HepG2 (cell line): Measurements from ENCODE around the gene ZBTB34. TPM values are rescaled to one million over a fixed set of nuclear protein-coding genes. Genes with fewer than 3 reads are reported as not detected.

ENCODE experiments used
- ATAC-seq: fragments of 200-7000 bp; cut with Tn5 transposase; 3 replicates; pipeline ENCODE4 v1.9.1; 2020; ENCODE audit warnings: mild to moderate bottlenecking, moderate library complexity
- BruUV-seq: library from RNA; stranded (reverse); fragments of 400-500 nt; replicated peaks from 2 replicates; lab custom pipeline; 2021; lab: Mats Ljungman, UMichigan
- CTCF ChIA-PET: fragments of 300-600 bp; formaldehyde crosslinking; extraction: SDS; loops from one replicate; lab custom pipeline; 2021; ENCODE audit warnings: low total read pairs, inconsistent platforms, low intra/inter-chr PET ratio; lab: Yijun Ruan, JAX
- POLR2A ChIA-PET: fragments of 350-600 bp; sonication (Branson Sonifier 250); formaldehyde crosslinking; loops from one replicate; lab custom pipeline; 2020; ENCODE audit warnings: antibody characterized with exemption, inconsistent platforms; lab: Yijun Ruan, JAX
- DNase-seq: peaks from one replicate; pipeline ENCODE4 v3.0.0-alpha.2; 2015; ENCODE audit warnings: low spot score
- FAIRE-seq: peaks from 3 replicates; lab custom pipeline; 2011; peaks lifted over from hg19 to GRCh38; lab: Jason Lieb, UNC
- H2AFZ ChIP-seq: one replicate; pipeline ENCODE4 v1.6.1; 2011; ENCODE audit warnings: low read length, inconsistent platforms
- H3K27ac ChIP-seq: fragments of 300-600 bp; 3 replicates; pipeline ENCODE4 v1.8.0; 2011; ENCODE audit warnings: mixed run types, mild to moderate bottlenecking, mixed read lengths, low read length, inconsistent platforms; ENCODE audit not compliant: insufficient read depth; ENCODE audit errors: extremely low read length
- H3K27me3 ChIP-seq, 2 experiments: fragments of 200-600 bp in 1 of 2; 2 replicates in 1 of 2; 3 replicates in 1 of 2; pipeline versions ENCODE4 v1.6.0 to v1.8.0; 2011; ENCODE audit warnings: low read length in 2 of 2, mild to moderate bottlenecking in 2 of 2, moderate library complexity in 2 of 2, inconsistent platforms in 1 of 2; ENCODE audit not compliant: insufficient read depth in 2 of 2, control insufficient read depth in 1 of 2
- H3K36me3 ChIP-seq, 2 experiments: fragments of 200-600 bp in 1 of 2; replicated peaks in 1 of 2; 2 replicates in 1 of 2; 3 replicates in 1 of 2; pipeline versions ENCODE4 v1.5.1 to v1.8.0; 2011; ENCODE audit warnings: low read length in 2 of 2, inconsistent platforms in 1 of 2; ENCODE audit not compliant: insufficient read depth in 2 of 2, control insufficient read depth in 1 of 2
- H3K4me1 ChIP-seq: 2 replicates; pipeline ENCODE4 v1.5.1; 2012; ENCODE audit warnings: low read length, inconsistent platforms; ENCODE audit not compliant: insufficient read depth
- H3K4me2 ChIP-seq: 2 replicates; pipeline ENCODE4 v1.6.0; 2011; ENCODE audit warnings: low read depth, low read length, inconsistent platforms
- H3K4me3 ChIP-seq, 3 experiments: fragments of 200-600 bp in 1 of 3; sonication (generic), shearing (Covaris generic) in 1 of 3; replicated peaks in 1 of 3; 2 replicates each; pipeline ENCODE4 v1.5.1; 2011 to 2016; ENCODE audit warnings: low read length in 3 of 3, inconsistent platforms in 2 of 3, low read depth in 2 of 3, mild to moderate bottlenecking in 2 of 3, control low read depth in 1 of 3, mixed read lengths in 1 of 3; ENCODE audit not compliant: insufficient read depth in 1 of 3
- H3K79me2 ChIP-seq: one replicate; pipeline ENCODE4 v1.6.1; 2011; ENCODE audit warnings: low read length, inconsistent platforms; ENCODE audit not compliant: insufficient read depth
- H3K9ac ChIP-seq: 2 replicates; pipeline ENCODE4 v1.6.0; 2011; ENCODE audit warnings: mild to moderate bottlenecking, low read depth, low read length, inconsistent platforms; ENCODE audit not compliant: insufficient read depth
- H3K9me3 ChIP-seq: 2 replicates; pipeline ENCODE4 v1.5.1; 2012; ENCODE audit warnings: mild to moderate bottlenecking, low read length
- H4K20me1 ChIP-seq: 2 replicates; pipeline ENCODE4 v1.6.0; 2011; ENCODE audit warnings: inconsistent platforms, mild to moderate bottlenecking, low read length, moderate library complexity; ENCODE audit not compliant: insufficient read depth
- CREB3 ChIP-seq: sonication (generic); formaldehyde crosslinking; IDR thresholded peaks from 2 replicates; pipeline ENCODE4 v1.5.0; 2020; ENCODE audit warnings: missing genetic modification reagents
- GTF3A ChIP-seq: sonication (generic); formaldehyde crosslinking; conservative IDR thresholded peaks from 2 replicates; pipeline ENCODE4 v1.4.0; 2020; ENCODE audit warnings: mild to moderate bottlenecking, missing genetic modification reagents
- POLR2A ChIP-seq, 2 experiments: IDR thresholded peaks; 2 replicates each; pipeline ENCODE4 v1.6.1; 2011; ENCODE audit warnings: low read depth in 2 of 2, low read length in 2 of 2, mild to moderate bottlenecking in 1 of 2, moderate library complexity in 1 of 2; ENCODE audit not compliant: insufficient read depth in 1 of 2
- RFX1 ChIP-seq: fragments of 450-650 bp; IDR thresholded peaks from 2 replicates; pipeline ENCODE4 v1.6.1; 2017
- TARDBP ChIP-seq: sonication (generic); formaldehyde crosslinking; IDR thresholded peaks from 2 replicates; pipeline ENCODE4 v1.8.0; 2022; ENCODE audit warnings: mild to moderate bottlenecking, missing genetic modification reagents
- ZNF451 ChIP-seq: sonication (generic); formaldehyde crosslinking; IDR thresholded peaks from 2 replicates; pipeline ENCODE4 v1.5.0; 2020; ENCODE audit warnings: mild to moderate bottlenecking, missing genetic modification reagents
- ZNF629 ChIP-seq: sonication (generic); formaldehyde crosslinking; conservative IDR thresholded peaks from 2 replicates; pipeline ENCODE4 v1.5.0; 2020; ENCODE audit warnings: missing genetic modification reagents
- WGBS: methylation state at CpG from one replicate; pipeline ENCODE4 v1.1.6; 2017; ENCODE audit warnings: low lambda C conversion rate; 5-methylcytosine and 5-hydroxymethylcytosine counted together
- in situ Hi-C: cut with HindIII; loops from 2 replicates; pipeline ENCODE4 v1.10.0; 2017; ENCODE audit warnings: low pct_unique_long_range_greater_than_20kb; ENCODE audit not compliant: extremely low pct_ligation_motif_present
- intact Hi-C: fragments of 100-400 bp; cut with micrococcal nuclease; formaldehyde crosslinking; loops from one replicate; pipeline ENCODE4 v1.10.0; 2022; ENCODE audit not compliant: unreplicated experiment
- polyA plus RNA-seq, 8 experiments: library from polyadenylated mRNA; depleted of rRNA in 3 of 8; stranded (reverse) in 7 of 8; unstranded in 1 of 8; fragments of >200 nt; fragmentation: Illumina TruSeq in 4 of 8; extraction: Trizol in 4 of 8; gene quantifications; 2 replicates each; pipeline versions ENCODE4 v1.2.1 to v1.2.3, GENCODE V29; 2011 to 2016; ENCODE audit warnings: low read depth in 4 of 8, missing spikeins in 1 of 8, mixed read lengths in 1 of 8; ENCODE audit not compliant: insufficient read depth in 1 of 8
- total RNA-seq, 5 experiments: library from RNA; depleted of rRNA; stranded (reverse); fragments of >200 nt; fragmentation: Illumina TruSeq; extraction: Trizol; gene quantifications; 2 replicates each; pipeline ENCODE4 v1.2.3, GENCODE V29; 2016; ENCODE audit warnings: low read depth in 1 of 5
- TF ChIP-seq, protein P1 (sequence below): sonication (generic); formaldehyde crosslinking; IDR thresholded peaks from 2 replicates; pipeline ENCODE4 v1.5.0; 2020; ENCODE audit warnings: mild to moderate bottlenecking, missing genetic modification reagents, moderate library complexity

The ZBTB34 gene
- total and polyA plus RNA-seq, 2 of the 13 experiments (the other 11 are each of a cell fraction or from before 2014, with no cell fraction given): 5.9 to 8.7 TPM

DNA sequence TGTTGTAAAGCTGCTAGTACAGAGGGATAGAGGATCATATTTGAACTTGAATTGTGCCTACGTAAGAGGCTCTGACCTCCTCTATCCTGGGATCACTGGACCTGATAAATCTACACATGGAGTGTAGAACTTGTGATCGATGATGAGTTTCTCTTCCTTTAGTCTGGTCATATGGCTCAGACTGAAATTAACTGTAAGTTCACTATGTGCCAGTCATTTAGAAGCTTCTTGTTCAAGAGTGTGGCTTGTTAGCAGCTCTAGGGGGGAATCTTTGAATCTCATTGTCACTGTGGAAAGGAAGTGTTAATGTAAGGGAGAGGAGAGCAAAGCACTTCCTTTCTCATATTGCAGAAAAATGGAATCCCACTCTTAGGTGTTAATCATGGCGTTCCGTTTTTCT, 12.1 kb downstream of the ZBTB34 start:
- in situ Hi-C loops (no loop called here), intact Hi-C loops (no loop called here)
- ChIA-PET CTCF (no interaction called here), POLR2A (interaction anchor here (0.5 kb wide), 1 partner anchor 13 kb away, joined by 3 read pairs; no protein-coding TSS in a partner anchor)
- Histone ChIP-seq H3K27me3 (no peaks in the 10 kb centered on the region), H3K27ac (peak overlapping the region; percentile 30), H2AFZ (no peak overlapping the region), H3K4me3 (no peak overlapping the region), H3K9me3 (no peaks in the 10 kb centered on the region), H3K36me3 (peaks cover 3 to 4% of the 10 kb centered on the region in 2 experiments; a peak in 3 of 5 replicates), H4K20me1 (peaks cover 4% of the 10 kb centered on the region; the same call in 1 of the 2 replicates), H3K4me1 (peaks cover 14% of the 10 kb centered on the region), H3K4me2 (no peak overlapping the region), H3K9ac (no peak overlapping the region), H3K79me2 (peaks cover 42% of the 10 kb centered on the region)
- no TSS peak for BruUV-seq
- no peak for FAIRE-seq
- no peak for TF ChIP-seq POLR2A (IDR thresholded peaks at IDR 0.05; ENCODE audit: insufficient read depth in 1 of 2, low read depth in 2 of 2, low read length in 2 of 2)
- TF ChIP-seq ZNF629: no peak
- TF ChIP-seq TARDBP (CRISPR knock-in tag): no peak
- TF ChIP-seq RFX1: no peak
- TF ChIP-seq, protein P1, sequence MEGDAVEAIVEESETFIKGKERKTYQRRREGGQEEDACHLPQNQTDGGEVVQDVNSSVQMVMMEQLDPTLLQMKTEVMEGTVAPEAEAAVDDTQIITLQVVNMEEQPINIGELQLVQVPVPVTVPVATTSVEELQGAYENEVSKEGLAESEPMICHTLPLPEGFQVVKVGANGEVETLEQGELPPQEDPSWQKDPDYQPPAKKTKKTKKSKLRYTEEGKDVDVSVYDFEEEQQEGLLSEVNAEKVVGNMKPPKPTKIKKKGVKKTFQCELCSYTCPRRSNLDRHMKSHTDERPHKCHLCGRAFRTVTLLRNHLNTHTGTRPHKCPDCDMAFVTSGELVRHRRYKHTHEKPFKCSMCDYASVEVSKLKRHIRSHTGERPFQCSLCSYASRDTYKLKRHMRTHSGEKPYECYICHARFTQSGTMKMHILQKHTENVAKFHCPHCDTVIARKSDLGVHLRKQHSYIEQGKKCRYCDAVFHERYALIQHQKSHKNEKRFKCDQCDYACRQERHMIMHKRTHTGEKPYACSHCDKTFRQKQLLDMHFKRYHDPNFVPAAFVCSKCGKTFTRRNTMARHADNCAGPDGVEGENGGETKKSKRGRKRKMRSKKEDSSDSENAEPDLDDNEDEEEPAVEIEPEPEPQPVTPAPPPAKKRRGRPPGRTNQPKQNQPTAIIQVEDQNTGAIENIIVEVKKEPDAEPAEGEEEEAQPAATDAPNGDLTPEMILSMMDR (CRISPR knock-in tag): no peak
- TF ChIP-seq CREB3 (CRISPR knock-in tag): no peak
- TF ChIP-seq ZNF451 (CRISPR knock-in tag): no peak
- no peak for TF ChIP-seq GTF3A (CRISPR knock-in tag)
- DNase-seq: no peak
- no peak; the same call in 2 of the 3 replicates for ATAC-seq
- 93% methylated on average over 4 of the region's 4 CpGs for WGBS
